Adipose tissue (tissue), 3 donors: ENCODE results near the gene POLG2. TPM values are rescaled to one million over a fixed set of nuclear protein-coding genes. Genes with fewer than 3 reads are reported as not detected.

Experiments
- H3K27ac ChIP-seq: one replicate; pipeline ENCODE4 v1.5.1; 2013; ENCODE audit warnings: low read depth, low read length
- whole genome bisulfite sequencing, 3 donors: extraction: QIAGEN DNeasy Blood & Tissue Kit; methylation state at CpG; one replicate each; pipeline ENCODE4 v1.1.7; 2013; 5-methylcytosine and 5-hydroxymethylcytosine counted together
- polyA plus RNA-seq, 3 donors: library from polyadenylated mRNA; stranded (reverse); fragments of 200-250 nt; gene quantifications; one replicate each; pipeline ENCODE4 v1.2.3, GENCODE V29; 2013
- donor health status: healthy with polysubstance abuse.
- donor health status: Bipolar disorder and iron deficiency.
- donor health status: healthy.

Gene POLG2
- polyA plus RNA-seq, 3 donors: 5.2 to 9.9 (median 7.2) TPM

- no peak overlapping the region for H3K27ac ChIP-seq
- WGBS, 3 donors: 0% methylated on average over 13 of the region's 13 CpGs
Measured at GRCh38 chr17:64507413-64507782, 10.5 kb upstream of the POLG2 start.

GRCh38 chr17:64506576-64507412 lies 9.9 kb upstream of the POLG2 start, which contains the start of gene CEP95:
Gene CEP95 (plus strand): TSS chr17:64506977. CDS start chr17:64507098, 121 bp downstream.
- 0% methylated on average over 76 to 77 of the region's 77 CpGs for WGBS, 3 donors

GRCh38 chr17:64506201-64506575 lies 9.3 kb upstream of the POLG2 start, which contains the start of gene DDX5:
Gene DDX5 (minus strand): TSS chr17:64506289. CDS start chr17:64506119, 170 bp downstream.
- 0 to 1% (median 0%) methylated on average over 31 of the region's 31 CpGs for WGBS, 3 donors
- peak within 1 kb of the TSS; percentile 100 for H3K27ac ChIP-seq

More at GRCh38 chr17:64506576-64507412, 9.9 kb upstream of the POLG2 start, which contains the start of gene CEP95:
- peak within 1 kb of the TSS; percentile 100 for H3K27ac ChIP-seq

- WGBS, 3 donors: 0% methylated on average over 74 to 76 of the region's 76 CpGs
- peak overlapping the region; percentile 100 for H3K27ac ChIP-seq
Measured at GRCh38 chr17:64505340-64506200, 8.7 kb upstream of the POLG2 start.

- WGBS, 3 donors: 0% methylated on average over 13 of the region's 13 CpGs
- H3K27ac ChIP-seq: peak overlapping the region; percentile 53
Measured at GRCh38 chr17:64504769-64505339, 8.0 kb upstream of the POLG2 start.

GRCh38 chr17:64503821-64504768 lies 7.2 kb upstream of the POLG2 start:
- 22 to 35% (median 24%) methylated on average over 7 of the region's 7 CpGs for WGBS, 3 donors

GRCh38 chr17:64503341-64503740 lies 6.5 kb upstream of the POLG2 start:
- WGBS, 3 donors: 59 to 75% (median 64%) methylated on average over 5 of the region's 5 CpGs
- H3K27ac ChIP-seq: no peak overlapping the region

More at GRCh38 chr17:64503821-64504768, 7.2 kb upstream of the POLG2 start:
- H3K27ac ChIP-seq: no peak overlapping the region

- H3K27ac ChIP-seq: no peak overlapping the region
- 75 to 89% (median 81%) methylated on average over 2 of the region's 2 CpGs for WGBS, 3 donors
Measured at GRCh38 chr17:64502809-64503208, 6.0 kb upstream of the POLG2 start.

GRCh38 chr17:64502021-64502420 lies 5.2 kb upstream of the POLG2 start:
- 72 to 82% (median 77%) methylated on average over 3 of the region's 3 CpGs for WGBS, 3 donors
- H3K27ac ChIP-seq: no peak overlapping the region

- WGBS, 3 donors: 82 to 84% (median 83%) methylated on average over 11 of the region's 11 CpGs
- H3K27ac ChIP-seq: no peak overlapping the region
Measured at GRCh38 chr17:64500862-64501765, 4.3 kb upstream of the POLG2 start.

- no peak overlapping the region for H3K27ac ChIP-seq
- WGBS, 3 donors: 82 to 90% (median 89%) methylated on average over 8 of the region's 8 CpGs
Measured at GRCh38 chr17:64500487-64500859, 3.6 kb upstream of the POLG2 start.

GRCh38 chr17:64499805-64500486 lies 3.1 kb upstream of the POLG2 start:
- WGBS, 3 donors: 77 to 85% (median 83%) methylated on average over 6 of the region's 6 CpGs
- H3K27ac ChIP-seq: no peak overlapping the region

GRCh38 chr17:64498308-64499203 lies 1.7 kb upstream of the POLG2 start:
- H3K27ac ChIP-seq: no peak overlapping the region
- 69 to 75% (median 72%) methylated on average over 7 of the region's 7 CpGs for WGBS, 3 donors

GRCh38 chr17:64497565-64498035 lies 746 bp upstream of the POLG2 start:
- 38 to 43% (median 42%) methylated on average over 4 of the region's 4 CpGs for WGBS, 3 donors
- H3K27ac ChIP-seq: peak overlapping the region; percentile 76

- WGBS, 3 donors: 0 to 1% (median 1%) methylated on average over 20 of the region's 20 CpGs
Measured at GRCh38 chr17:64496348-64496785, 487 bp downstream of the POLG2 start.

More at GRCh38 chr17:64496348-64496785, 487 bp downstream of the POLG2 start:
- no peak overlapping the region for H3K27ac ChIP-seq
